ENCODE results near the gene HOPX. TPM values are rescaled to one million over a fixed set of nuclear protein-coding genes. Genes with fewer than 3 reads are reported as not detected.

HOPX gene
- total RNA-seq, 1 donor from 2014 or later, result 0.96 TPM

DNA sequence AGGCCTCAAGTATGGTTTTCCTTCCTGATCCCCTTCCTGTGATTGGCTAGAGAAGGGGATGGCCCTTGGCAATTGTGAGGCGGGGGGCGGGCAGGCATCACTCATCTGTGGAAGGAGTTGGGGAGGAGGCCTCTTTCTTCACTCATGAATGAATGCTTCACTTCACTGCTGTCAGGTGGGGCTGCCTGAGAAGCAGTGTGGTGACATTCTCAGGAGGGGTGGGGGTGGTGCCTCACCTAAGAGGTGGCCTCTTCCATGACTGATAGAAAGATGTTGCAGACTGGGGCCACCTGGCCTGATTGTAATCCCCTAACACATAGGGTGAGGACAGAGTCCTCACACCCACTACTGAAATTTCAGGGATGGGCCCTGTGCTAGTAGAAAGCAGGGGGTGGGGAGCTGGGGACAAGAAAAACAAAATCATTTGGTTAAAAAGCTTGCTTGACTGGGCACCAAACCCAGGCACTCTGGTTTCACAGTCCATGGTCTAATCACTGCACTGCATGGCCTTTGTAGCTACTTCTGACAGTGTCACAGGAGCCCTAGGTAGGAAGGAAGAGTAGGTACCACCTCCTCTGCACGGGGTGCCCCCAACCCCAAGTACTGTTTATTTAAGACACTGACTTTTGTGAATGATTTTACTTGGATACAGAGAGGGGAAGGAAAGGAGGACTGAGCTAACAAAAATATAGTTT, 5.6 kb upstream of the HOPX start:
- H3K36me3 ChIP-seq (ENCODE audit: control insufficient read depth, insufficient read depth, low read length), result no peaks in the 10 kb centered on the region
- no peak overlapping the region for H3K4me3 ChIP-seq (ENCODE audit: low read depth, low read length)
- no peaks in the 10 kb centered on the region for H3K27me3 ChIP-seq (ENCODE audit: control insufficient read depth, insufficient read depth, low read length)
- no peak for DNase-seq (ENCODE audit: low read depth)
- TF ChIP-seq, protein P1, sequence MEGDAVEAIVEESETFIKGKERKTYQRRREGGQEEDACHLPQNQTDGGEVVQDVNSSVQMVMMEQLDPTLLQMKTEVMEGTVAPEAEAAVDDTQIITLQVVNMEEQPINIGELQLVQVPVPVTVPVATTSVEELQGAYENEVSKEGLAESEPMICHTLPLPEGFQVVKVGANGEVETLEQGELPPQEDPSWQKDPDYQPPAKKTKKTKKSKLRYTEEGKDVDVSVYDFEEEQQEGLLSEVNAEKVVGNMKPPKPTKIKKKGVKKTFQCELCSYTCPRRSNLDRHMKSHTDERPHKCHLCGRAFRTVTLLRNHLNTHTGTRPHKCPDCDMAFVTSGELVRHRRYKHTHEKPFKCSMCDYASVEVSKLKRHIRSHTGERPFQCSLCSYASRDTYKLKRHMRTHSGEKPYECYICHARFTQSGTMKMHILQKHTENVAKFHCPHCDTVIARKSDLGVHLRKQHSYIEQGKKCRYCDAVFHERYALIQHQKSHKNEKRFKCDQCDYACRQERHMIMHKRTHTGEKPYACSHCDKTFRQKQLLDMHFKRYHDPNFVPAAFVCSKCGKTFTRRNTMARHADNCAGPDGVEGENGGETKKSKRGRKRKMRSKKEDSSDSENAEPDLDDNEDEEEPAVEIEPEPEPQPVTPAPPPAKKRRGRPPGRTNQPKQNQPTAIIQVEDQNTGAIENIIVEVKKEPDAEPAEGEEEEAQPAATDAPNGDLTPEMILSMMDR (IDR thresholded peaks at IDR 0.05; ENCODE audit: insufficient read depth, low read length, poor library complexity, severe bottlenecking), result no peak

DNA sequence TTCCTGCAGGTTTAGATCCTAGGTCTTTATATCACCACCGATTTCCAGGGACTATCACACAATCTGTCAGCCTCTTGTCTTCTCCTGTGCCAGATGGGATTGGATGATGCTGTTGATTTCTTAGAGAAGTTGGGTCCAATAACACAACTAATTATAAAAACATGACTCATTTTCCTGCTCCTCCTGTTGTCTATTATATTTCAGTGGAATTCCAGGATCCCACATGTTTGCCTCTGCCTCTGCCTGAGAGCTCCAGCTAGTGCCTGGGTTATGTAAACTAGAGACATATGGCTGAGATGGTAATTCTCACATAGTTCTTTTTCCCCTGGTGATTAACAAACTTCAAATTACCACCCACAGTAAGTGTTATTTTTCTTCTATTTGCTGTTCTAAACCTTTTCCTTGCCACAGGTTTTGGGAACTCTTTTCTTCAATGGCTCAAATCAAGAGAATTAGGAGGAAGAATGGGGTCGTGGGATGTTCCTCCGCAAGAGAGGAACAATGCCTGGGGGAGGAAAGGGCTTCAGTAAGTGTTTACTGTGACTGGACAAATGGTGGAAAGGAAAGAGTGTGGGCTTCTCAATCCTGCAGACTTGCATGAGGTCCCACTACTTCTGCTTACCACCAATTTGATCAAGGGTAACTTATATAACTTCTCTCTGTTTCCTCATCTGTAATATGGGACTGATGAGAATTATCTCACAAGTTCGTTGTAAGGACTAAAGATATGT, 3.4 kb upstream of the HOPX start:
- TF ChIP-seq, protein P1 (IDR thresholded peaks at IDR 0.05; ENCODE audit: insufficient read depth, low read length, poor library complexity, severe bottlenecking), result no peak
- H3K4me3 ChIP-seq (ENCODE audit: low read depth, low read length), result no peak overlapping the region
- no peak for DNase-seq (ENCODE audit: low read depth)
- no peaks in the 10 kb centered on the region for H3K36me3 ChIP-seq (ENCODE audit: control insufficient read depth, insufficient read depth, low read length)
- no peaks in the 10 kb centered on the region for H3K27me3 ChIP-seq (ENCODE audit: control insufficient read depth, insufficient read depth, low read length)

DNA sequence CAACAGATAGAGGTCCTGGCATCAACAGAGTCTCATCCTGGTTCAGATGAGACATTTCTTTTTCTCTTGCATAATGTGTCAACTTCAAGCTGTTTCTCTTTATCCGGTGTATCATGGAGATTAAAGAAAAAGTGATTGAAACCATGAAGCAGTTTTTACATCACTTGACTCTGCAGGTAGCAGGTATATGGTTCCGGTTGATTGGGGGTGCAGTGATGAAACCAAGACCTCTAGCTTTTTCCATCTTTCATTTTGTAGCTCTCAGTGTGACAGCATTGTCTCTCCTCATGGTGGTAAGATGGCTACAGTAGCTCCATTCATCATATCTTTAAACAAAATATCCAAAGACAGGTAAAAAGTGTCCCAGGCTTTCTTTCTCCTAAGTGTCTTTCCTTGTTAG, 2.4 kb upstream of the HOPX start:
- Histone ChIP-seq H3K27me3 (ENCODE audit: control insufficient read depth, insufficient read depth, low read length) (no peaks in the 10 kb centered on the region), H3K4me3 (ENCODE audit: low read depth, low read length) (no peak overlapping the region), H3K36me3 (ENCODE audit: control insufficient read depth, insufficient read depth, low read length) (no peaks in the 10 kb centered on the region)
- TF ChIP-seq, protein P1 (IDR thresholded peaks at IDR 0.05; ENCODE audit: insufficient read depth, low read length, poor library complexity, severe bottlenecking), result no peak
- no peak for DNase-seq (ENCODE audit: low read depth)

DNA sequence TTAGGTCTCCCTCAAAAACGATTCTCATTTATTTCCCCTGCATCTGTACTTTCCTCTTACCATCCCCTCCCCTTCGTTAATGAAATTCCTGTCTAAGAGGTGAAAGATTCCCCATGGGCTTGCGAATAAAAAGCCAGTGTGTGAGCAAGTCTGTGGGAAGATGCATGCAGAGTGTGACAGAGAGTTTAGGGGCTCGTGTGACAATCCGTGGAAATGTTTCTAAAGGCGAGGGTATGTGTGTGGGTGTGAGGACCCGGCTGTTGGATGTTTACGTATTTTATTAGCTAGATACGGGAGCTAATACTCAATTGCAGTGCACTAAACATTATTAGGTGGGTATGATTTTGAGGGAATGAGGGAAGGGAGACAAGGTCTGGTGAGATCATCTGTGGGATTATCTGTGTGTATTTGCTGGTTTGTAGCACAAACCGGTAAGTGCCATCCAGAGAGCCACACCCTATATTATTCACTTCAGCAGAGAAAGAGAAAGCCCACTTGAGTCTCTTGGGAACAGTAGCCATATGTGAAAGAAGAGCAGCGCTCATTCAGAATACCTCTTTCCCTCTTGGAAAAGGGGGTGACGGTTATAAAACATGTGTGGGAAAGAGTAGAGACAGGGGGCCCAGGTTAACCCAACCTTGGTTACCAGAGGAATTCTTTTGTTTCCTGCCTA, 893 bp upstream of the HOPX start:
- Histone ChIP-seq H3K27me3 (ENCODE audit: control insufficient read depth, insufficient read depth, low read length) (no peaks in the 10 kb centered on the region), H3K4me3 (ENCODE audit: low read depth, low read length) (no peak overlapping the region), H3K36me3 (ENCODE audit: control insufficient read depth, insufficient read depth, low read length) (no peaks in the 10 kb centered on the region)
- no peak for DNase-seq (ENCODE audit: low read depth)
- TF ChIP-seq, protein P1 (IDR thresholded peaks at IDR 0.05; ENCODE audit: insufficient read depth, low read length, poor library complexity, severe bottlenecking), result no peak

DNA sequence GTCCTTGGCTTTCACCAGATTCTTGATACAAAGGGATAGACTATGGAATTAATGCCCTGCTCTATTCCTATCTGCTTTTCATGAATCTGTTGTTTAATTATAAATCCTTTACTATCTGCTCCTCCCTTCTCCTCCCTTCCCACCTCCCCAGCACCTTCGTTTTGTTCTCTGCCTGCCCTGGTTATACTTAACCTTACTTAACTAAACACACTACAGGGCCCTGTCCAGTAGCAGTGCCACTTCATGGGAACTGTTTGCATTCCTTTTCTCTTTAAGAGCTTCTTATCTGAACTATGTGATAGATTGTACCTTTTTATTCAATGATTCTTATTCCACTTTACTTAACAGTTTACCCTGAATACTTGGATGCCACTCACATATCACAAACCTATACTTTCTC, 830 bp downstream of the HOPX start:
- Histone ChIP-seq H3K4me3 (ENCODE audit: low read depth, low read length) (no peak overlapping the region), H3K36me3 (ENCODE audit: control insufficient read depth, insufficient read depth, low read length) (no peaks in the 10 kb centered on the region), H3K27me3 (ENCODE audit: control insufficient read depth, insufficient read depth, low read length) (no peaks in the 10 kb centered on the region)
- no peak for DNase-seq (ENCODE audit: low read depth)
- TF ChIP-seq, protein P1 (IDR thresholded peaks at IDR 0.05; ENCODE audit: insufficient read depth, low read length, poor library complexity, severe bottlenecking), result no peak

All from kidney epithelial cell (primary cell).